NCI-H1436 treated with DMSO at 0.1 percent for 48 hours (cell line): Measurements from ENCODE around the gene CGB8.

Experiments
- DNase-seq: peaks from one replicate; lab custom pipeline; 2025; lab: John Stamatoyannopoulos, UW

CGB8 gene

GRCh38 chr19:49006905-49007304 lies 42.0 kb downstream of the CGB8 start:
- no peak for DNase-seq

- no peak for DNase-seq
Observed at GRCh38 chr19:49004964-49005614, 43.8 kb downstream of the CGB8 start.

- DNase-seq: no peak
Observed at GRCh38 chr19:49004133-49004532, 44.8 kb downstream of the CGB8 start.

GRCh38 chr19:48999481-49000325 lies 49.2 kb downstream of the CGB8 start:
- DNase-seq: no peak

- no peak for DNase-seq
Observed at GRCh38 chr19:48997972-48998371, 50.9 kb downstream of the CGB8 start.
